ENCODE data around the gene TMEM209. TPM values are rescaled to one million over a fixed set of nuclear protein-coding genes. Genes with fewer than 3 reads are reported as not detected.

Gene TMEM209
- total and polyA plus RNA-seq, 4 donors, result 4.5 to 10.1 (median 9.0) TPM

- H3K9me3 ChIP-seq (ENCODE audit: control insufficient read depth in 4 of 4, low read length in 3 of 4), result no peaks in the 10 kb centered on the region
- H3K9ac ChIP-seq (ENCODE audit: low read depth in 1 of 2, low read length in 2 of 2), result no peak overlapping the region
- H3K36me3 ChIP-seq (ENCODE audit: control insufficient read depth in 4 of 4, insufficient read depth in 3 of 4, low read depth in 1 of 4, low read length in 3 of 4), result peaks cover 9 to 44% (median 12%) of the 10 kb centered on the region in 4 donors
- H3K4me3 ChIP-seq (ENCODE audit: low read depth in 1 of 3, low read length in 3 of 3), result no peak overlapping the region
- 96% methylated on average over 5 of the region's 5 CpGs for WGBS
- H3K27me3 ChIP-seq (ENCODE audit: control insufficient read depth in 4 of 4, insufficient read depth in 4 of 4, low read length in 3 of 4), result no peaks in the 10 kb centered on the region
- no peaks in the 10 kb centered on the region for H3K4me1 ChIP-seq (ENCODE audit: control insufficient read depth in 4 of 4, insufficient read depth in 4 of 4, low read length in 3 of 4)
- no peak overlapping the region for H3K27ac ChIP-seq (ENCODE audit: low read depth in 1 of 2, low read length in 2 of 2)
- TF ChIP-seq RAD21 (IDR thresholded peaks at IDR 0.05) (no peak), SP1 (IDR thresholded peaks at IDR 0.05) (no peak), CTCF (IDR thresholded peaks at IDR 0.05; ENCODE audit: low read depth, low read length, missing input control) (no peak), ATF3 (IDR thresholded peaks at IDR 0.05) (no peak), EGR1 (IDR thresholded peaks at IDR 0.05; ENCODE audit: low read depth in 2 of 2) (no peak), HNF4A (conservative IDR thresholded peaks at IDR 0.05) (no peak), FOXA1 (IDR thresholded peaks at IDR 0.05) (no peak), JUND (IDR thresholded peaks at IDR 0.05) (no peak), HNF4G (IDR thresholded peaks at IDR 0.05) (no peak), FOXA2 (IDR thresholded peaks at IDR 0.05) (no peak), REST (IDR thresholded peaks at IDR 0.05) (no peak), NR2F2 (IDR thresholded peaks at IDR 0.05) (no peak), MAX (IDR thresholded peaks at IDR 0.05) (no peak)
- no peak for DNase-seq (ENCODE audit: low spot score)
Measured at GRCh38 chr7:130162196-130162595, 43.0 kb downstream of the TMEM209 start.

GRCh38 chr7:130160455-130160854 is 44.8 kb downstream of the TMEM209 start:
- 97% methylated on average over 8 of the region's 8 CpGs for WGBS
- TF ChIP-seq HNF4G (IDR thresholded peaks at IDR 0.05) (no peak), EGR1 (IDR thresholded peaks at IDR 0.05; ENCODE audit: low read depth in 2 of 2) (no peak), GABPA (IDR thresholded peaks at IDR 0.05 in 1 of 2, conservative IDR thresholded peaks at IDR 0.05 in 1 of 2) (no peak), TAF1 (conservative IDR thresholded peaks at IDR 0.05) (no peak), FOXA1 (IDR thresholded peaks at IDR 0.05) (no peak), ATF3 (IDR thresholded peaks at IDR 0.05) (no peak)
- no peak for DNase-seq (ENCODE audit: low spot score)
- Histone ChIP-seq H3K4me3 (ENCODE audit: low read depth in 1 of 3, low read length in 3 of 3) (no peak overlapping the region), H3K9me3 (ENCODE audit: control insufficient read depth in 4 of 4, low read length in 3 of 4) (peaks cover 0 to 3% (median 1%) of the 10 kb centered on the region in 4 donors), H3K4me1 (ENCODE audit: control insufficient read depth in 4 of 4, insufficient read depth in 4 of 4, low read length in 3 of 4) (no peaks in the 10 kb centered on the region), H3K36me3 (ENCODE audit: control insufficient read depth in 4 of 4, insufficient read depth in 3 of 4, low read depth in 1 of 4, low read length in 3 of 4) (peaks cover 9 to 38% (median 10%) of the 10 kb centered on the region in 4 donors), H3K27me3 (ENCODE audit: control insufficient read depth in 4 of 4, insufficient read depth in 4 of 4, low read length in 3 of 4) (no peaks in the 10 kb centered on the region), H3K9ac (ENCODE audit: low read depth in 1 of 2, low read length in 2 of 2) (no peak overlapping the region), H3K27ac (ENCODE audit: low read depth in 1 of 2, low read length in 2 of 2) (no peak overlapping the region)
